Measurements from ENCODE around the gene BLNK. TPM values are rescaled to one million over a fixed set of nuclear protein-coding genes. Genes with fewer than 3 reads are reported as not detected.

Gene BLNK
- total RNA-seq, 1 donor from 2014 or later = 267 TPM

GRCh38 chr10:96222908-96223307, 48.5 kb downstream of the BLNK start:
- TF ChIP-seq CTCF (IDR thresholded peaks at IDR 0.05) = no peak
- ATAC-seq (ENCODE audit: low read depth) (no peak), DNase-seq (no peak)
- Mint-ChIP-seq H3K27ac (peak overlapping the region; percentile 36), H3K4me1 (peaks cover 5% of the 10 kb centered on the region), H3K27me3 (no peaks in the 10 kb centered on the region), H3K4me3 (no peak overlapping the region), H3K9me3 (no peaks in the 10 kb centered on the region), H3K36me3 (ENCODE audit: low read depth) (peaks cover 94% of the 10 kb centered on the region)
- ChIA-PET CTCF (interaction anchor here (1.2 to 1.5 kb wide), 2 partner anchors 70 to 95 kb away, joined by 3 to 5 read pairs; no protein-coding TSS in a partner anchor), POLR2A (no interaction called here)
- intact Hi-C loops (cut with micrococcal nuclease) = no loop called here

GRCh38 chr10:96222441-96222840, 48.9 kb downstream of the BLNK start:
- POLR2A ChIA-PET = interaction anchor here (0.8 kb wide), 1 partner anchor 47 kb away, joined by 3 read pairs; no protein-coding TSS in a partner anchor
- intact Hi-C loops (cut with micrococcal nuclease) = no loop called here
- Mint-ChIP-seq H3K9me3 (no peaks in the 10 kb centered on the region), H3K27ac (peak overlapping the region; percentile 36), H3K36me3 (ENCODE audit: low read depth) (peaks cover 94% of the 10 kb centered on the region), H3K4me3 (no peak overlapping the region), H3K27me3 (no peaks in the 10 kb centered on the region), H3K4me1 (peaks cover 5% of the 10 kb centered on the region)
- no peak for ATAC-seq (ENCODE audit: low read depth)
- CTCF ChIA-PET = interaction anchor here (1.2 to 1.5 kb wide), 2 partner anchors 70 to 96 kb away, joined by 3 to 5 read pairs; no protein-coding TSS in a partner anchor
- no peak for TF ChIP-seq CTCF (IDR thresholded peaks at IDR 0.05)
- DNase-seq = no peak

GRCh38 chr10:96218826-96219225, 52.5 kb downstream of the BLNK start:
- peaks cover 99% of the 10 kb centered on the region for H3K36me3 Mint-ChIP-seq (ENCODE audit: low read depth)
- no peak overlapping the region for H3K4me3 Mint-ChIP-seq
- no peaks in the 10 kb centered on the region for H3K9me3 Mint-ChIP-seq
- intact Hi-C loops (cut with micrococcal nuclease) = no loop called here
- DNase-seq (no peak), ATAC-seq (ENCODE audit: low read depth) (no peak)
- ChIA-PET CTCF (interaction anchor here (0.7 kb wide), 2 partner anchors 11 to 69 kb away, joined by 3 read pairs; no protein-coding TSS in a partner anchor), POLR2A (interaction anchor here (0.7 kb wide), 1 partner anchor 9 kb away, joined by 6 read pairs; no protein-coding TSS in a partner anchor)
- no peak overlapping the region for H3K27ac Mint-ChIP-seq
- TF ChIP-seq CTCF (IDR thresholded peaks at IDR 0.05) = no peak
- peaks cover 8% of the 10 kb centered on the region for H3K4me1 Mint-ChIP-seq
- H3K27me3 Mint-ChIP-seq = no peaks in the 10 kb centered on the region

- no peaks in the 10 kb centered on the region for H3K9me3 Mint-ChIP-seq
- H3K27ac Mint-ChIP-seq = no peak overlapping the region
- peaks cover 99% of the 10 kb centered on the region for H3K36me3 Mint-ChIP-seq (ENCODE audit: low read depth)
- DNase-seq (no peak), ATAC-seq (ENCODE audit: low read depth) (no peak)
- H3K4me1 Mint-ChIP-seq = peaks cover 11% of the 10 kb centered on the region
- CTCF ChIA-PET = no interaction called here
- no peak overlapping the region for H3K4me3 Mint-ChIP-seq
- POLR2A ChIA-PET = no interaction called here
- no peak for TF ChIP-seq CTCF (IDR thresholded peaks at IDR 0.05)
- intact Hi-C loops (cut with micrococcal nuclease) = no loop called here
- H3K27me3 Mint-ChIP-seq = no peaks in the 10 kb centered on the region
These were observed 53.7 kb downstream of the BLNK start for GRCh38 chr10:96217711-96218110.

GRCh38 chr10:96216775-96217174, 54.6 kb downstream of the BLNK start:
- Mint-ChIP-seq H3K4me3 (no peak overlapping the region), H3K27ac (no peak overlapping the region), H3K27me3 (no peaks in the 10 kb centered on the region), H3K4me1 (peaks cover 10% of the 10 kb centered on the region), H3K36me3 (ENCODE audit: low read depth) (peaks cover 97% of the 10 kb centered on the region), H3K9me3 (no peaks in the 10 kb centered on the region)
- TF ChIP-seq CTCF (IDR thresholded peaks at IDR 0.05) = no peak
- ChIA-PET CTCF (no interaction called here), POLR2A (no interaction called here)
- ATAC-seq (ENCODE audit: low read depth) = no peak
- intact Hi-C loops (cut with micrococcal nuclease) = no loop called here
- no peak for DNase-seq
